Astrocyte of the cerebellum (primary cell): ENCODE results near the gene PPP2R5C.

Experiments
- DNase-seq: peaks from one replicate; pipeline ENCODE4 v3.0.0-alpha.2; 2011; ENCODE audit warnings: low read depth
- H3K4me3 ChIP-seq: 2 replicates; pipeline ENCODE4 v1.5.1; 2011; ENCODE audit warnings: mild to moderate bottlenecking, low read depth, low read length, moderate library complexity
- in situ Hi-C: cut with HindIII; loops from 2 replicates; pipeline ENCODE4 v1.10.0; 2017; ENCODE audit warnings: low sequenced_read_pairs
- TF ChIP-seq, protein P1 (sequence below): IDR thresholded peaks from 2 replicates; pipeline ENCODE4 v1.5.1; 2012; ENCODE audit warnings: low read length, low read depth, moderate library complexity, mild to moderate bottlenecking; ENCODE audit errors: missing control alignments

PPP2R5C gene

DNA sequence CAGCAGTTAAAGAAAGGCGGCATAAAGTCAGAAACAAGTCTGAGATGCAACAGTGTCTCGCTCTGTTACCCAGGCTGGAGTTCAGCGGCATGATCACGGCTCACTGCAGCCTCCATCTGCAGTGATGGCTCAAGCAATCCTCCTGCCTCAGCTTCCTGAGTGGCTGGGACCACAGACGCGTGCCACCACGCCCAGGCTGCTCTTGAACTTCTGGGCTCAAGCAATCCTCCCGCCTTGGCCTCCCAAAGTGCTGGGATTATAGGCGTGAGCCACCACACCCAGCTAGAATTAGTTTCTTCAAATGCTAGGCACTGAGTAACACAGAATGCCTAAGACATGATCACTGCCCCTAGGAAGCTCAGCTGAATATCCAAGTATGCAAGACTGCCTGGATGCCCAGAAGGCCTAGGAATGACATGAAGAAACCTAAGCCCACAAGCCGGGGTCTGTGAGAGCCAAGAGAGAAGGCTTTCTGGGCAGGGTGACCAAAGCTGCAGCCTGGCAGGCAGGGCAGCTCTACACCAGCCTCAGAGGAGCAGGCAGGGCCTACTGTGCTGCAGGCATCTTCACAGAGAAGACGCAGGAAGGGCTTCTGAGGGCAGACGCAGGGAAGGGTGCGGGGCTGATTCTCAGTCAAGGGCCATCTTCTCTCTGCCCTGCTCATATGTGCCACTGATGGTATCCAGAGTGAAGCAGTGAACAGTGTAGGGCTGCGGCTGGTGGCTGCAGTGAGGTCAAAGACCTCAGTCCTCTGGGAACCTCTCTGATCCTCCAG lies 4.3 kb upstream of the PPP2R5C start:
- in situ Hi-C loops = no loop called here
- TF ChIP-seq, protein P1, sequence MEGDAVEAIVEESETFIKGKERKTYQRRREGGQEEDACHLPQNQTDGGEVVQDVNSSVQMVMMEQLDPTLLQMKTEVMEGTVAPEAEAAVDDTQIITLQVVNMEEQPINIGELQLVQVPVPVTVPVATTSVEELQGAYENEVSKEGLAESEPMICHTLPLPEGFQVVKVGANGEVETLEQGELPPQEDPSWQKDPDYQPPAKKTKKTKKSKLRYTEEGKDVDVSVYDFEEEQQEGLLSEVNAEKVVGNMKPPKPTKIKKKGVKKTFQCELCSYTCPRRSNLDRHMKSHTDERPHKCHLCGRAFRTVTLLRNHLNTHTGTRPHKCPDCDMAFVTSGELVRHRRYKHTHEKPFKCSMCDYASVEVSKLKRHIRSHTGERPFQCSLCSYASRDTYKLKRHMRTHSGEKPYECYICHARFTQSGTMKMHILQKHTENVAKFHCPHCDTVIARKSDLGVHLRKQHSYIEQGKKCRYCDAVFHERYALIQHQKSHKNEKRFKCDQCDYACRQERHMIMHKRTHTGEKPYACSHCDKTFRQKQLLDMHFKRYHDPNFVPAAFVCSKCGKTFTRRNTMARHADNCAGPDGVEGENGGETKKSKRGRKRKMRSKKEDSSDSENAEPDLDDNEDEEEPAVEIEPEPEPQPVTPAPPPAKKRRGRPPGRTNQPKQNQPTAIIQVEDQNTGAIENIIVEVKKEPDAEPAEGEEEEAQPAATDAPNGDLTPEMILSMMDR = no peak
- no peak for DNase-seq
- no peak overlapping the region for H3K4me3 ChIP-seq

DNA sequence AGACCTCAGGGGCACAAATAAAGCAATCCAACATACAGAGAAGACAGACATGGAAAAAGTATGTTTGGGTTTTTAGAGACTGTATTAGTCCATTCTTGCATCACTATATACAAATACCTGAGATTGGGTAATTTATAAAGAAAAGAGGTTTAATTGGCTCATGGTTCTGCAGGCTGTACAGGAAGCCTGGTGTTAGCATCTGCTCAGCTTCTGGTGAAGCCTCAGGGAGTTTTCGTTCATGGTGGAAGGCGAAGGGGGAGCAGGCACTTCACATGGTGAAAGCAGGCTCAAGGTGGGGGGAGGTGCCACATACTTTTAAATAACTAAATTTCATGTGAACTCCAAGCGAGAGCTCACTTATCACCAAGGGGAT lies 3.7 kb upstream of the PPP2R5C start:
- H3K4me3 ChIP-seq = no peak overlapping the region
- in situ Hi-C loops = no loop called here
- no peak for DNase-seq
- TF ChIP-seq, protein P1 = no peak

DNA sequence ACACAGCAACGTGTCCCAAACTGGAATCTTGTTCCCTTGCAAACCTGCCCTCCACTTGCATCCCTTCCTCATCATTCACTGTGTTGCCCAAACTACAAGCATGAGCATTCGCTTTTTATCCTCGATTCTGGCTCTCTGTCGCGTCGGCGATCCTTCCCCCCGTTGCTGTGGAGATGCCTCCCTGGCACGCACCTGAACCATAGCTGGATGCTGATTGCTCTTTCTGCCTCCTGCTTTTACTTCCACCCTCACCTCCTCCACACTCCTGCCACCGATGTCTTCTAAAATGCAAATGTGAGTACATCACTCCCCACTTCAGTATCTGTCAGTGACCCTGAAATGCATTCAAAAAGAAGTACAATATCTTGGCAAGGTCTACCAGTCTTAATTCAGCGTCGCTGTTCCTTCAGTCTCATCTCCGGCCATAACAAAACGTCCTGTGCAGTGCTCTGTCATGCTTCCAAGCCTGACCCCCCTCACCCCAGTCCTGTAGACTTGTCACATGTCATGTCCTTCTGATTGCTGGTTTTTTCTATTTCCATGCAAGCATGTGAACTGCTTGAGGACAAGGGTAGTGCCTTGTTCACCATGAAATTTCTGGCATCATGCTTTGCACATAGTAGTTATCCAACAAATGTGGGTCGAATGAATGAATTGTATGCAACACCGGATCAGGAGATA lies 2.5 kb upstream of the PPP2R5C start:
- TF ChIP-seq, protein P1 = no peak
- H3K4me3 ChIP-seq = no peak overlapping the region
- in situ Hi-C loops = no loop called here
- DNase-seq = no peak

DNA sequence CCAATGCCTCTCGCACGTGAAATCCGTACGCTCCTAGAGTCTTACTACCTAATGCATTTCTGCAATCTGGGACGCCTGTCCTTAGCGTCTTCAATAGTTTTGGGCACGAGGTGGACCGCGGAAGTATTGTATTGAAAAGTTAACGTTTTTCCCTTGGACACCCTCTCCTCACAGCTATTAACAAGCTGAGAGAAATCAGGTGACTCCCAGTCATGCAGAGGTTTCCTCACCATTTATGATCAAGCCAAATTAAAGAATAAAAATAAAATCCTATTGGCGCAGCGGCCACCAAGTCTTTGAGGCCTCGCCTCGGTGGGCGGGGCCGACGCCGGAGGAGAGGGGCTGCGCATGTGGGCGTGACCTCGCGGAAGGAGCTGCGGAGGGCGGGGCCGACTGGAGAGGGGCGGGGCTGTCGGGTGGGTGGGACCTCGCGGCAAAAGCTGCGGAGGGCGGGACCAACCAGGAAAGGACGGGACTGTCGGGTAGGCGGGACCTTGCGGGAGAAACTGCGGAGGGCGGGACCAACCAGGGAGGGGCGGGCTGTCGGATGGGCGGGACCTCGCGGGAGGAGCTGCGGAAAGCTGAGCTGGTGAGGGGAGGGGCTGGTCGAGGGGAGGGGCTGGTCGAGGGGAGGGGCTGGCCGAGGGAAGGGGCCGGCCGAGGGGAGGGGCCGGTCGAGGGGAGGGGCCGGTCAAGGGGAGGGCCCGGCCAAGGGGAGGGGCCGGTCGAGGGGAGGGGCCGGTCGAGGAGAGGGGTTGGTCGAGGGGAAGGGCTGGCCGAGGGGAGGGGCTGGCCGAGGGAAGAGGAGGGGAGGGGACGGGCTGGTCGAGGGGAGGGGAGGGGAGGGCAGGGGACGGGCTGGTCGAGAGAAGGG lies 1.1 kb upstream of the PPP2R5C start:
- TF ChIP-seq, protein P1 = no peak
- peak; percentile 94 for DNase-seq
- peak overlapping the region; percentile 83 for H3K4me3 ChIP-seq
- in situ Hi-C loops = no loop called here

DNA sequence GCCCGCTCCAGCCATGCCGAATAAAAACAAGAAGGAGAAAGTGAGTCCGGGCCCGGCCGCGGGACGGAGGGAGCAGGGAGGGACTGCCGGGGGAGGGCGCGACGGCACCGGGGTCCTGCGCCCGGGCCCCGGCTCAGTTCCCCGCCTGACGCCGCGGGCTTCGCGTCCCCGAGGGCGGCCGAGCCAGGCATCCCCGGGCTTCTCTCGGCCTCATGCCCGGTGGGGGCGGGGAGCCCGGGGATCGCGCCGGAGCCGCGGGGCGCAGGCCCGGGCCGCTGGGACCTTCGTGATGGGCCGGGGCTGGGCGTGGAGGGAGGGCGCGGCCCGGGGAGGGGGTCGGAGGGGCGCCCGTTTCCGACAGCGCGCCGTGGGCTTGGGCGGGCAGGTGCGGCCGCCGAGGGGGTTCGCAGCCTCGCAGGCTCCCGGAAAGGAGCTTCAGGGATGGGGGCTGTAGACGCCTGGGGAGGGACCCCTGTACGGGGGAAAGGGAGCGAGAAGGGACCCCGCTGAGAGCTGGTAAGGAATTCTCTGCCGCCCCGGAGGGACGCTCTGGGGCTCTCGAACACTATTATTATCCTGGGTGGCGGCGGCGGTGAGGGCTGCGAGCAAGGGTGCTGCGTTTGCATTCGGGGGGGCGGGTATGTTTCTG lies 496 bp downstream of the PPP2R5C start:
- DNase-seq = no peak
- in situ Hi-C loops = no loop called here
- TF ChIP-seq, protein P1 = no peak
- peak overlapping the region; percentile 56 for H3K4me3 ChIP-seq
